Mesothelial cell of epicardium (in vitro differentiated cells): ENCODE measurements around the gene CITED2. TPM values are rescaled to one million over a fixed set of nuclear protein-coding genes. Genes with fewer than 3 reads are reported as not detected.
A peak's percentile ranks its signal among the peaks of the same experiment; 100 is the strongest.

Experiments
- DNase-seq, 2 experiments: peaks; one replicate each; pipeline ENCODE4 v3.0.0; 2021; ENCODE audit warnings: low spot score in 2 of 2; ENCODE audit not compliant: unreplicated experiment in 2 of 2
- H3K27ac Mint-ChIP-seq: 2 replicates; pipeline ENCODE4 v1.8.0; 2021; ENCODE audit warnings: mixed read lengths
- H3K27me3 Mint-ChIP-seq: 2 replicates; pipeline ENCODE4 v1.8.0; 2021; ENCODE audit warnings: low read depth, mixed read lengths
- H3K36me3 Mint-ChIP-seq: 2 replicates; pipeline ENCODE4 v1.8.0; 2021; ENCODE audit warnings: mixed read lengths
- H3K4me1 Mint-ChIP-seq: 2 replicates; pipeline ENCODE4 v1.8.0; 2021; ENCODE audit warnings: mixed read lengths
- H3K4me3 Mint-ChIP-seq: 2 replicates; pipeline ENCODE4 v1.8.0; 2021; ENCODE audit warnings: mild to moderate bottlenecking, moderate library complexity, mixed read lengths
- H3K9me3 Mint-ChIP-seq: 2 replicates; pipeline ENCODE4 v1.8.0; 2021; ENCODE audit warnings: mixed read lengths
- CTCF ChIP-seq: fragments of 200-600 bp; sonication (generic); IDR thresholded peaks from one replicate; pipeline ENCODE4 v1.5.0; 2021; ENCODE audit warnings: antibody characterized with exemption; ENCODE audit not compliant: unreplicated experiment
- total RNA-seq: library from RNA; stranded (reverse); gene quantifications from 3 replicates; pipeline ENCODE4 v1.2.1, GENCODE V29; 2021

CITED2 gene
- total RNA-seq, 1 donor from 2014 or later, result 85.0 TPM

GRCh38 chr6:139398658-139399057 is 24.2 kb upstream of the CITED2 start:
- H3K9me3 Mint-ChIP-seq, result no peaks in the 10 kb centered on the region
- TF ChIP-seq CTCF, result no peak
- no peak for DNase-seq
- H3K36me3 Mint-ChIP-seq, result no peaks in the 10 kb centered on the region
- H3K27me3 Mint-ChIP-seq, result no peaks in the 10 kb centered on the region
- H3K27ac Mint-ChIP-seq, result no peak overlapping the region
- no peak overlapping the region for H3K4me3 Mint-ChIP-seq
- peaks cover 35% of the 10 kb centered on the region for H3K4me1 Mint-ChIP-seq

GRCh38 chr6:139395891-139396301 is 21.4 kb upstream of the CITED2 start:
- Mint-ChIP-seq H3K27ac (no peak overlapping the region), H3K27me3 (no peaks in the 10 kb centered on the region), H3K4me1 (peaks cover 27% of the 10 kb centered on the region), H3K4me3 (no peak overlapping the region), H3K36me3 (no peaks in the 10 kb centered on the region), H3K9me3 (no peaks in the 10 kb centered on the region)
- TF ChIP-seq CTCF, result no peak
- DNase-seq, result no peak

GRCh38 chr6:139395371-139395770 is 20.9 kb upstream of the CITED2 start:
- DNase-seq, result no peak
- peaks cover 25% of the 10 kb centered on the region for H3K4me1 Mint-ChIP-seq
- no peaks in the 10 kb centered on the region for H3K27me3 Mint-ChIP-seq
- no peak for TF ChIP-seq CTCF
- H3K9me3 Mint-ChIP-seq, result no peaks in the 10 kb centered on the region
- no peaks in the 10 kb centered on the region for H3K36me3 Mint-ChIP-seq
- H3K4me3 Mint-ChIP-seq, result no peak overlapping the region
- no peak overlapping the region for H3K27ac Mint-ChIP-seq

- peak overlapping the region; percentile 48 for H3K27ac Mint-ChIP-seq
- H3K27me3 Mint-ChIP-seq, result no peaks in the 10 kb centered on the region
- H3K4me3 Mint-ChIP-seq, result no peak overlapping the region
- no peaks in the 10 kb centered on the region for H3K36me3 Mint-ChIP-seq
- H3K4me1 Mint-ChIP-seq, result peaks cover 12% of the 10 kb centered on the region
- DNase-seq, result no peak
- H3K9me3 Mint-ChIP-seq, result no peaks in the 10 kb centered on the region
- TF ChIP-seq CTCF, result no peak
Measured at GRCh38 chr6:139394027-139394649, 19.7 kb upstream of the CITED2 start.

- no peaks in the 10 kb centered on the region for H3K36me3 Mint-ChIP-seq
- no peak for DNase-seq
- no peaks in the 10 kb centered on the region for H3K9me3 Mint-ChIP-seq
- H3K27me3 Mint-ChIP-seq, result no peaks in the 10 kb centered on the region
- no peak overlapping the region for H3K4me3 Mint-ChIP-seq
- peaks cover 10% of the 10 kb centered on the region for H3K4me1 Mint-ChIP-seq
- H3K27ac Mint-ChIP-seq, result no peak overlapping the region
- no peak for TF ChIP-seq CTCF
Measured at GRCh38 chr6:139392794-139393193, 18.3 kb upstream of the CITED2 start.

GRCh38 chr6:139391709-139392108 is 17.3 kb upstream of the CITED2 start:
- Mint-ChIP-seq H3K36me3 (no peaks in the 10 kb centered on the region), H3K4me1 (peaks cover 14% of the 10 kb centered on the region), H3K4me3 (no peak overlapping the region), H3K9me3 (no peaks in the 10 kb centered on the region), H3K27me3 (no peaks in the 10 kb centered on the region), H3K27ac (no peak overlapping the region)
- no peak for DNase-seq
- TF ChIP-seq CTCF, result no peak
